Bronchial epithelial cell (primary cell): ENCODE measurements around the gene DAPP1. TPM values are rescaled to one million over a fixed set of nuclear protein-coding genes. Genes with fewer than 3 reads are reported as not detected.

ENCODE experiments used
- DNase-seq: peaks from one replicate; pipeline ENCODE4 v3.0.0-alpha.2; 2010; ENCODE audit warnings: low read depth
- FAIRE-seq: peaks from 2 replicates; lab custom pipeline; 2011; peaks lifted over from hg19 to GRCh38; lab: Jason Lieb, UNC
- H3K27me3 ChIP-seq: 2 replicates; pipeline ENCODE4 v1.5.1; 2011; ENCODE audit warnings: low read length; ENCODE audit not compliant: control insufficient read depth, insufficient read depth
- H3K36me3 ChIP-seq: 2 replicates; pipeline ENCODE4 v1.5.1; 2011; ENCODE audit warnings: low read length; ENCODE audit not compliant: control insufficient read depth, insufficient read depth
- H3K4me3 ChIP-seq: 2 replicates; pipeline ENCODE4 v1.5.1; 2011; ENCODE audit warnings: mild to moderate bottlenecking, low read depth, low read length, control low read depth
- total RNA-seq: library from RNA; depleted of rRNA; stranded (reverse); fragments of >200 nt; gene quantifications from 2 replicates; pipeline ENCODE4 v1.2.1, GENCODE V29; 2014
- TF ChIP-seq, protein P1 (sequence below): IDR thresholded peaks from 2 replicates; pipeline ENCODE4 v1.5.1; 2011; ENCODE audit warnings: mild to moderate bottlenecking, moderate library complexity, low read length, control low read depth, inconsistent platforms; ENCODE audit not compliant: insufficient read depth, severe bottlenecking

The DAPP1 gene
- total RNA-seq, 1 donor from 2014 or later, result 31.3 TPM

- peaks cover 16% of the 10 kb centered on the region for H3K36me3 ChIP-seq
Observed at GRCh38 chr4:99863804-99864203, 47.2 kb downstream of the DAPP1 start.

GRCh38 chr4:99868126-99868596 is 51.5 kb downstream of the DAPP1 start:
- TF ChIP-seq, protein P1, sequence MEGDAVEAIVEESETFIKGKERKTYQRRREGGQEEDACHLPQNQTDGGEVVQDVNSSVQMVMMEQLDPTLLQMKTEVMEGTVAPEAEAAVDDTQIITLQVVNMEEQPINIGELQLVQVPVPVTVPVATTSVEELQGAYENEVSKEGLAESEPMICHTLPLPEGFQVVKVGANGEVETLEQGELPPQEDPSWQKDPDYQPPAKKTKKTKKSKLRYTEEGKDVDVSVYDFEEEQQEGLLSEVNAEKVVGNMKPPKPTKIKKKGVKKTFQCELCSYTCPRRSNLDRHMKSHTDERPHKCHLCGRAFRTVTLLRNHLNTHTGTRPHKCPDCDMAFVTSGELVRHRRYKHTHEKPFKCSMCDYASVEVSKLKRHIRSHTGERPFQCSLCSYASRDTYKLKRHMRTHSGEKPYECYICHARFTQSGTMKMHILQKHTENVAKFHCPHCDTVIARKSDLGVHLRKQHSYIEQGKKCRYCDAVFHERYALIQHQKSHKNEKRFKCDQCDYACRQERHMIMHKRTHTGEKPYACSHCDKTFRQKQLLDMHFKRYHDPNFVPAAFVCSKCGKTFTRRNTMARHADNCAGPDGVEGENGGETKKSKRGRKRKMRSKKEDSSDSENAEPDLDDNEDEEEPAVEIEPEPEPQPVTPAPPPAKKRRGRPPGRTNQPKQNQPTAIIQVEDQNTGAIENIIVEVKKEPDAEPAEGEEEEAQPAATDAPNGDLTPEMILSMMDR, result no peak
- H3K27me3 ChIP-seq, result no peaks in the 10 kb centered on the region
- no peak for DNase-seq
- FAIRE-seq, result peak; percentile 13
- H3K36me3 ChIP-seq, result peaks cover 12% of the 10 kb centered on the region
- no peak overlapping the region for H3K4me3 ChIP-seq

More at GRCh38 chr4:99863804-99864203, 47.2 kb downstream of the DAPP1 start:
- DNase-seq, result peak; percentile 71
- Histone ChIP-seq H3K4me3 (no peak overlapping the region), H3K27me3 (no peaks in the 10 kb centered on the region)
- no peak for FAIRE-seq
- TF ChIP-seq, protein P1, result no peak

GRCh38 chr4:99872570-99872969 is 55.9 kb downstream of the DAPP1 start:
- no peak for DNase-seq
- FAIRE-seq, result no peak
- Histone ChIP-seq H3K36me3 (peaks cover 5% of the 10 kb centered on the region), H3K27me3 (no peaks in the 10 kb centered on the region), H3K4me3 (no peak overlapping the region)
- TF ChIP-seq, protein P1, result no peak

DNA sequence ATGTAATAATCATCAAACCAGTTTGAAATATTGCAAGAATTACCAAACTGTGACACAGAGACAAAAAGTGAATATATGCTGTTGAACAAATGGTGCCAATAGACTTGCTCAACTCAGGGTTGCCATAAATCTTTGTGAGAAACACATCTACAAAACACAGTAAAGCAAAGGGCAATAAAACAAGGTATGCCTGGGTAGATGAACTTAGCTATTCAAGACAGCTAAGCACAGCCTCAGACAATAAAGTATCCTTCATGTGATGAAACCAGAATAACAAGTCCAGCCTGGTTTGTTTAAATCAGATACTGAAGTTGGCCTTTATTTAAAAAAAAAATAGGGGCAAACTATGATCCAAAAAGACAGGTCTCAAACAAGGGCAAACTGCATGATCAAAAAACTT is 58.4 kb downstream of the DAPP1 start:
- TF ChIP-seq, protein P1, result no peak
- no peak for FAIRE-seq
- no peak overlapping the region for H3K4me3 ChIP-seq
- H3K27me3 ChIP-seq, result no peaks in the 10 kb centered on the region
- H3K36me3 ChIP-seq, result peaks cover 1% of the 10 kb centered on the region
- no peak for DNase-seq

DNA sequence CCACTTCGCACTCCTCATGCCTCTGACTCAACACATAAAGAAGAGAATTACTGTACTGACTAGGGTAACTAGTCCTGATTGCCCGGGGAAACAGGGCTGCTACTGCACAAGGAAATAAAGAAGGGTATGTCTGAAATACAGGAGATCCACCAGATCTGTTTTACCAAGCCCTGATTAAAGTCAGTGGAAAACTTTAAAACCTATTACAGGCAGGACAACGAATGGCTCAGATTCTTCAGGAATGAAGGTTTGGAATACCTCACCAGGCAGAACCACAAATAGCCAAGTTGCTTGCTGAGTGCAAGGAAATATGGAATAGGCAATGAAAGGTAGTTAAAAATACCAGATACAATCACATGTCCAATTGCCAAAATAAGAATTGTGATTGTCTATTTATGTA is 60.3 kb downstream of the DAPP1 start:
- TF ChIP-seq, protein P1, result no peak
- DNase-seq, result no peak
- Histone ChIP-seq H3K4me3 (no peak overlapping the region), H3K27me3 (no peaks in the 10 kb centered on the region), H3K36me3 (peaks cover 5% of the 10 kb centered on the region)
- FAIRE-seq, result no peak

DNA sequence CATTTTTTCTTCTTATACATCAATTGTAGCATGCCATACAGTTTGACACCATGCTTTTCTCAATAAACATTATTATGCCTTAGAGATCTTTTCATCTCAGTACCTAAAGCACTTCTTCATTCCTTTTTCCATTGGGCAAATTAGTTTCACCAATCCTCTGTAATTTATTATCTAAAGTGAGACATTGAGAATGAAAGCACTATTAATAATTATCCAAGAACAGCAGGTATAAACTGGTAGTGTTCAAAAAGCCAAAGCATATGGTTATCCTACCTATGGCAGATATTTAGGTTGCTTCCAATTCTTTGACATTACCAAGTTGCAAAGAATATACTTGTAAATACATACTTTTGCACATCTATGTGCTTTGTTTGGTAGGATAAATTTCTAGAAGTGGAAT is 62.0 kb downstream of the DAPP1 start:
- TF ChIP-seq, protein P1, result no peak
- DNase-seq, result no peak
- no peak for FAIRE-seq
- Histone ChIP-seq H3K4me3 (no peak overlapping the region), H3K27me3 (no peaks in the 10 kb centered on the region), H3K36me3 (peaks cover 5% of the 10 kb centered on the region)
